RWPE2 (cell line): ENCODE measurements around the gene ATP4B.
A peak's percentile ranks its signal among the peaks of the same experiment; 100 is the strongest.

Source experiments
- ATAC-seq: fragments of 200-7000 bp; cut with Tn5 transposase; 3 replicates; pipeline ENCODE4 v1.9.1; 2021; ENCODE audit warnings: low read depth
- DNase-seq: peaks from one replicate; pipeline ENCODE4 v3.0.0-alpha.2; 2020; ENCODE audit warnings: low spot score
- H3K27ac ChIP-seq: fragments of 450-650 bp; 2 replicates; pipeline ENCODE4 v1.5.1; 2017; ENCODE audit warnings: mild to moderate bottlenecking; ENCODE audit not compliant: poor library complexity, severe bottlenecking
- H3K27me3 ChIP-seq: fragments of 250-450 bp; sonication (Bioruptor Pico); 2 replicates; pipeline ENCODE4 v1.5.1; 2021; ENCODE audit warnings: mild to moderate bottlenecking, moderate library complexity; ENCODE audit not compliant: insufficient read depth, poor library complexity, severe bottlenecking
- H3K36me3 ChIP-seq: fragments of 250-450 bp; sonication (Bioruptor Pico); 2 replicates; pipeline ENCODE4 v1.5.1; 2020; ENCODE audit warnings: low read depth, mild to moderate bottlenecking, moderate library complexity
- H3K4me1 ChIP-seq: fragments of 250-450 bp; sonication (Bioruptor Pico); 2 replicates; pipeline ENCODE4 v1.5.1; 2021; ENCODE audit warnings: mild to moderate bottlenecking, moderate library complexity; ENCODE audit not compliant: insufficient read depth, poor library complexity, severe bottlenecking
- H3K4me3 ChIP-seq: fragments of 250-450 bp; sonication (Bioruptor Pico); 2 replicates; pipeline ENCODE4 v1.5.1; 2021; ENCODE audit warnings: mild to moderate bottlenecking, moderate library complexity; ENCODE audit not compliant: severe bottlenecking
- H3K9me3 ChIP-seq: fragments of 250-450 bp; sonication (Bioruptor Pico); 2 replicates; pipeline ENCODE4 v1.5.1; 2021; ENCODE audit warnings: mild to moderate bottlenecking, moderate library complexity; ENCODE audit not compliant: severe bottlenecking
- CTCF ChIP-seq: fragments of 450-650 bp; IDR thresholded peaks from one replicate; pipeline ENCODE4 v1.5.1; 2017; ENCODE audit warnings: mild to moderate bottlenecking, moderate library complexity; ENCODE audit not compliant: poor library complexity, severe bottlenecking

Gene ATP4B

GRCh38 chr13:113599391-113599790, 58.6 kb downstream of the ATP4B start:
- H3K36me3 ChIP-seq: peaks cover 56% of the 10 kb centered on the region
- DNase-seq (peak; percentile 31), ATAC-seq (no peak)
- no peak overlapping the region for H3K27ac ChIP-seq
- H3K27me3 ChIP-seq: no peaks in the 10 kb centered on the region
- H3K4me1 ChIP-seq: no peaks in the 10 kb centered on the region
- no peak overlapping the region for H3K4me3 ChIP-seq
- H3K9me3 ChIP-seq: no peaks in the 10 kb centered on the region
- TF ChIP-seq CTCF: no peak
